D721Med (cell line): ENCODE measurements around the gene ABHD11.

Source experiments
- DNase-seq: peaks from one replicate; pipeline ENCODE4 v3.0.0; 2011; ENCODE audit warnings: low spot score; ENCODE audit not compliant: insufficient read length
- FAIRE-seq: peaks from 2 replicates; lab custom pipeline; 2011; peaks lifted over from hg19 to GRCh38; lab: Jason Lieb, UNC
- TF ChIP-seq, protein P1 (sequence below): IDR thresholded peaks from 2 replicates; pipeline ENCODE4 v1.5.1; 2012; ENCODE audit warnings: mild to moderate bottlenecking, control low read depth; ENCODE audit not compliant: insufficient read depth; ENCODE audit errors: missing control alignments

Gene ABHD11

DNA sequence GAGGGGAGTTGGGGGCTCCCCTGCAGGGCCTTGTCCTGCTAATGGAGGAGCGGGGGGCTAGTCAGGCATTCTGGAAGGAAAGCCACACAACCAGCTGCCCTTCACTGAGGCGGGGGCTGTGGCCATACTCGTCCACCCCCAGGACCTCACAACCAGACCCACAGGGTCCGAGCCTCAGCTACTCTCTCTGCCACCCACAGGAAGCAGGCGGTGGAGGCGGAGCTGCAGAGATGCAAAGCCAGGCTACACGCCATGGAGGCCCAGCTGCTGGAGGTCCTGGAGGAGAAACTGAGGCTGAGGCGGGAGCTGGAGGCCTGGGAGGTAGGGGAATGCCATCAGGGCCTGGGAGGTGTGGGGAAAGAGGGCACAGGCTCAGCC is 3.1 kb downstream of the ABHD11 start:
- DNase-seq (no peak), FAIRE-seq (no peak)
- TF ChIP-seq, protein P1, sequence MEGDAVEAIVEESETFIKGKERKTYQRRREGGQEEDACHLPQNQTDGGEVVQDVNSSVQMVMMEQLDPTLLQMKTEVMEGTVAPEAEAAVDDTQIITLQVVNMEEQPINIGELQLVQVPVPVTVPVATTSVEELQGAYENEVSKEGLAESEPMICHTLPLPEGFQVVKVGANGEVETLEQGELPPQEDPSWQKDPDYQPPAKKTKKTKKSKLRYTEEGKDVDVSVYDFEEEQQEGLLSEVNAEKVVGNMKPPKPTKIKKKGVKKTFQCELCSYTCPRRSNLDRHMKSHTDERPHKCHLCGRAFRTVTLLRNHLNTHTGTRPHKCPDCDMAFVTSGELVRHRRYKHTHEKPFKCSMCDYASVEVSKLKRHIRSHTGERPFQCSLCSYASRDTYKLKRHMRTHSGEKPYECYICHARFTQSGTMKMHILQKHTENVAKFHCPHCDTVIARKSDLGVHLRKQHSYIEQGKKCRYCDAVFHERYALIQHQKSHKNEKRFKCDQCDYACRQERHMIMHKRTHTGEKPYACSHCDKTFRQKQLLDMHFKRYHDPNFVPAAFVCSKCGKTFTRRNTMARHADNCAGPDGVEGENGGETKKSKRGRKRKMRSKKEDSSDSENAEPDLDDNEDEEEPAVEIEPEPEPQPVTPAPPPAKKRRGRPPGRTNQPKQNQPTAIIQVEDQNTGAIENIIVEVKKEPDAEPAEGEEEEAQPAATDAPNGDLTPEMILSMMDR: no peak

DNA sequence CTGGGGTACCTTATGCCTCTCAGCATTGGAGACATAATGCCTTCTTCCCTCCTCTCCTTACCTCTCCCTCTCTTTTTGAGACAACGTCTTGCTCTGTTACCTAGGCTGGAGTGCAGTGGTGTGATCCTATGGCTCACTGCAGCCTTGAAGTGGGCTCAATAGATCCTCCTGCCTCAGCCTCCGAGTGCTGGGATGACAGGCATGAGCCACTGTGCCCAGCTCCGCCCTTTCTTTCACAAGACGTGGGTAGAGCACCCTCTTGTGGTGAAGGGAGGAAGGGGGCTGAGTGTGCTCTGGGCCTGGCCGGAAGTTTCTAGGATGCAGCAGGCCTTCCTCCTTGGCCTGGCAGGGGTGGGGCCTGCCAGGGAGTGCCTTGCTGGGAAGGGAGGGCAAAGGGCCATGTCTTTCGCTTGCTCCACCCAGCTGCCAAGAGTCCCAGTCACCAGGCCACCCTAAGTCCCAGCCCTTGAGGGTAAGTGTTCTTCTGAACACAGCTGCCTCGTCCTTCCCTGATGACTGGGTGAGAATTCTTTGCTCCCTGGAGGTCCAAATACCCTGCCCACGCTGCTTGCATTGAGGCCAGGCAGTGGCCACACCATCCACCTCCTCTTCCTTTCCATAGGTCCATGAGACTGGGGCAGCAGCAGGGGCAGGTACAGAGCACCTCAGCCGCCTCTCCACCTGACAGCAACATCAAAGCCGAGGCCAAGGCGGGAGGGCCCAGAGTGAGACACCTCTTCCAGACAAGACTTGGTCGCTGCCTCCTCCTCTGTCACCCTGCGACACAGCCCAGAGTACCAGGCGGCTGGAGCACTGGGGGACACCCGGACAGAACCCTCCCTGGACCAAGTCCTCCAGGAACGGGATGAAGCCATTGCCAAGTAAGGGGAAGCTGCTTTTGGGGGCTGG is 3.7 kb downstream of the ABHD11 start:
- peak; percentile 80 for DNase-seq
- TF ChIP-seq, protein P1: peak; percentile 90
- no peak for FAIRE-seq

DNA sequence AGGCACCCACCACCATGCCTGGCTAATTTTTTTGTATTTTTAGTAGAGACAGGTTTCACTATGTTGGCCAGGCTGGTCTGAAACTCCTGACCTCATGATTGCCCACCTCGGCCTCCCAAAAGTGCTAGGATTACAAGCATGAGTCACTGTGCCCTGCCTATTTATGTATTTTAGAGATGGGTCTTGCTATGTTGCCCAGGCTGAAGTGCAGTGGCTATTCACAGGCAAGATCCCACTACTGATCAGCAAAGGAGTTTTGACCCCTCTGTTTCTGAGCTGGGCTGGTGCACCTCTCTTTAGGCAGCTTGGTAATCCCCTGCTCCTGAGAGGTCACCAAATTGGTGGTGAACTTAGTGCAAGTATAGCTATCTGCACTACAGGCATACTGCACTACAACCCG is 6.2 kb downstream of the ABHD11 start:
- DNase-seq (no peak), FAIRE-seq (no peak)
- TF ChIP-seq, protein P1: no peak

DNA sequence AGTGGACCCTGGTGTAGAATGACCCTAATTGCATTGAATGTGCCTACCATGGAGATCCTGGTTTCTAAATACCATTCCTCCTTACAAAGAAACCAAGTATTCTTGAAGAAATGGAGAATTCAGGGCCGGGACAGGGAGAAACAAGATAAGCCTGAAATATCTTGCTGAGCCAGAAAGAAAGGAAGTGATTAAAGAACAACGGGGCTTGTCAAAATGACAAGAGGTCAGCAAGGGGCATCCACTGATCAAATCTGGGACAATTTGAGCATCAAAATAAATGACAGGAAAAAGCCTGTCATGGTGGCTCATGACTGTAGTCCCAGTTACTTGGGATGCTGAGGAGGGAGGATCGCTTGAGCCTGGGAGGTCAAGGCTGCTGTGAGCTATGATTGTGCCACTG is 8.1 kb downstream of the ABHD11 start:
- DNase-seq (no peak), FAIRE-seq (no peak)
- TF ChIP-seq, protein P1: no peak

DNA sequence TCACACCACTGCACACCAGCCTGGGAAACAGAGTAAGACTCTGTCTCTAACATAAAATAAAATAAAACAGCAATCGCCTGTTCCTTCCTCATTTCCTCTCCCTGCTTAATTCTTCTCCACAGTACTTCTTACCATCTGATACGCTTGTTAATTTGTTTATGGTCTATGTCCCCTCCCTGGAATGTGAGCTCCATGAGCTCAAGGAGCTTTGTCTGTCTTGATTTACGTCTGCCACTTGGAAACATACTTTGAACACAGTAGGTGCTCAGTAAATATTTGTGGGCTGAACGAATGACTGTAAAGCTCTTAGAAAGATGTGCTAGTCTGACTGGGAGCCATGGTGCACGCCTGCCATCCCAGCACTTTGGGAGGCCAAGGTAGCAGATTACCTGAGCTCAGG is 10.1 kb downstream of the ABHD11 start:
- FAIRE-seq: no peak
- no peak for DNase-seq
- TF ChIP-seq, protein P1: no peak

DNA sequence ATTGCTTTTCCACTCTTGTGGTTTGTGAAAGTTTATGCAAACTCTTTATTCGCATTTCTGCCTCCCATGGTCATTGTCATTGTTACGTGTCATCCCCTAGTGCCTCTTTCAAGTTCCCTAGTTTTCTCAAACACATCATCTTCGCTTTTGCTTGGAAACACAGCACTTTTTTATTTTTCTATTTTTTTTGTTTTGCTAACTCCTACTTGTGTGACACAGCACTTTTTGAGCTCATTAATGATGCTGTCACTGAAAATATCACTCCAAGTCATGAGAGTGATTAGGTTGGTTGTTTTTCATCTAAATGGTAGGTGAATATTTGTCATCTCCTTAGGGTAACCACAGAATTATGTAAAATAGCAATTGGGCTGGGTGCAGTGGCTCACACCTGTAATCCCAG is 10.7 kb downstream of the ABHD11 start:
- FAIRE-seq (no peak), DNase-seq (no peak)
- TF ChIP-seq, protein P1: no peak

DNA sequence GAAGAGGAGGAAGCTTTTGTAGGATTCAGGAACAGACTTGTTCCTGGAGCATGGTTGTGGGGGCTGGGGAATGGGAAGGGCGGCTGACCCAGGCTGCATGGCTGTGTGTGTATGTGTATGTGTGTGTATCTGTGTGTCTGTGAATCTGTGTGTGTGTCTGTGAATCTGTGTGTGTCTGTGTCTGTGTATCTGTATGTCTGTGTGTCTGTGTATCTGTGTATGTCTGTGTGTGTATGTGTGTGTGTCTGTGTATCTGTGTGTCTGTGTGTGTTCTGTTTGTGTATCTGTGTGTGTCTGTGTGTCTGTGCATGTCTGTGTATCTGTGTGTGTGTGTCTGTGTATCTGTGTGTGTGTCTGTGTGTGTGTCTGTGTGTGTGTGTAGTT is 12.5 kb downstream of the ABHD11 start:
- FAIRE-seq: no peak
- TF ChIP-seq, protein P1: no peak
- DNase-seq: no peak
